Measurements from ENCODE around the gene ECE1.

DNA sequence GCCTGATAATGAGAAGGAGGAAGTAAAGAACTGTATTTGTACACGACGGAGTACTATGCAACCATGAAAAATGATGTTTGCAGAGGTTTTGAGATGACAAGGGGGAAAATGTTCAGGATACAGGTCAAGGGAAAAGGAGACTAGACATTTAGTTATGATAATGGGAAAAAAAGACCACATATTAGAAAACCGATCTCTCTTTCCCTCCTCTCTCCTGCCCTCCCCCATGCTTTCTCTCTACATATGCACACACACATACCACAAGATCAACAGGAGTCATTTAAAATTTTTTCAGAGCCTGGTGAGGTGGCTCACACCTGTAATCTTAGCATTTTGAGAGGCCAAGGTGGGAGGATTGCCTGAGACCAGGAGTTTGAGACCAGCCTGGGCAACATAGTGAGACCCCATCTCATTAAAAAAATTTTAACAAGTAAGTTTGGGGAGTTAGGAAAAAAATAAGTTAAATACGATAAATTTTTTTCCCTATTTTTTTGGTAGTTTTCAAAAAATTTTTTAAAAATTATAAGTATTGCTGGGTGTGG is 44.5 kb downstream of the ECE1 start:
- TF ChIP-seq, protein P1, sequence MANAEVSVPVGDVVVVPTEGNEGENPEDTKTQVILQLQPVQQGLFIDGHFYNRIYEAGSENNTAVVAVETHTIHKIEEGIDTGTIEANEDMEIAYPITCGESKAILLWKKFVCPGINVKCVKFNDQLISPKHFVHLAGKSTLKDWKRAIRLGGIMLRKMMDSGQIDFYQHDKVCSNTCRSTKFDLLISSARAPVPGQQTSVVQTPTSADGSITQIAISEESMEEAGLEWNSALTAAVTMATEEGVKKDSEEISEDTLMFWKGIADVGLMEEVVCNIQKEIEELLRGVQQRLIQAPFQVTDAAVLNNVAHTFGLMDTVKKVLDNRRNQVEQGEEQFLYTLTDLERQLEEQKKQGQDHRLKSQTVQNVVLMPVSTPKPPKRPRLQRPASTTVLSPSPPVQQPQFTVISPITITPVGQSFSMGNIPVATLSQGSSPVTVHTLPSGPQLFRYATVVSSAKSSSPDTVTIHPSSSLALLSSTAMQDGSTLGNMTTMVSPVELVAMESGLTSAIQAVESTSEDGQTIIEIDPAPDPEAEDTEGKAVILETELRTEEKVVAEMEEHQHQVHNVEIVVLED (CRISPR knock-in tag; IDR thresholded peaks at IDR 0.05), result no peak
- no peak for TF ChIP-seq SMAD2 (IDR thresholded peaks at IDR 0.05; ENCODE audit: low read depth, low read length)
- TF ChIP-seq, protein P2, sequence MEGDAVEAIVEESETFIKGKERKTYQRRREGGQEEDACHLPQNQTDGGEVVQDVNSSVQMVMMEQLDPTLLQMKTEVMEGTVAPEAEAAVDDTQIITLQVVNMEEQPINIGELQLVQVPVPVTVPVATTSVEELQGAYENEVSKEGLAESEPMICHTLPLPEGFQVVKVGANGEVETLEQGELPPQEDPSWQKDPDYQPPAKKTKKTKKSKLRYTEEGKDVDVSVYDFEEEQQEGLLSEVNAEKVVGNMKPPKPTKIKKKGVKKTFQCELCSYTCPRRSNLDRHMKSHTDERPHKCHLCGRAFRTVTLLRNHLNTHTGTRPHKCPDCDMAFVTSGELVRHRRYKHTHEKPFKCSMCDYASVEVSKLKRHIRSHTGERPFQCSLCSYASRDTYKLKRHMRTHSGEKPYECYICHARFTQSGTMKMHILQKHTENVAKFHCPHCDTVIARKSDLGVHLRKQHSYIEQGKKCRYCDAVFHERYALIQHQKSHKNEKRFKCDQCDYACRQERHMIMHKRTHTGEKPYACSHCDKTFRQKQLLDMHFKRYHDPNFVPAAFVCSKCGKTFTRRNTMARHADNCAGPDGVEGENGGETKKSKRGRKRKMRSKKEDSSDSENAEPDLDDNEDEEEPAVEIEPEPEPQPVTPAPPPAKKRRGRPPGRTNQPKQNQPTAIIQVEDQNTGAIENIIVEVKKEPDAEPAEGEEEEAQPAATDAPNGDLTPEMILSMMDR (IDR thresholded peaks at IDR 0.05 in 2 of 3, conservative IDR thresholded peaks at IDR 0.05 in 1 of 3; ENCODE audit: insufficient read depth in 2 of 3, low read depth in 1 of 3, low read length in 3 of 3), result no peak
- no peak for TF ChIP-seq ETV5 (CRISPR knock-in tag; IDR thresholded peaks at IDR 0.05; ENCODE audit: low read depth)
- no peak for TF ChIP-seq MYNN (IDR thresholded peaks at IDR 0.05)
- TF ChIP-seq MYNN (CRISPR knock-in tag; IDR thresholded peaks at IDR 0.05), result no peak
- TF ChIP-seq, protein P3, sequence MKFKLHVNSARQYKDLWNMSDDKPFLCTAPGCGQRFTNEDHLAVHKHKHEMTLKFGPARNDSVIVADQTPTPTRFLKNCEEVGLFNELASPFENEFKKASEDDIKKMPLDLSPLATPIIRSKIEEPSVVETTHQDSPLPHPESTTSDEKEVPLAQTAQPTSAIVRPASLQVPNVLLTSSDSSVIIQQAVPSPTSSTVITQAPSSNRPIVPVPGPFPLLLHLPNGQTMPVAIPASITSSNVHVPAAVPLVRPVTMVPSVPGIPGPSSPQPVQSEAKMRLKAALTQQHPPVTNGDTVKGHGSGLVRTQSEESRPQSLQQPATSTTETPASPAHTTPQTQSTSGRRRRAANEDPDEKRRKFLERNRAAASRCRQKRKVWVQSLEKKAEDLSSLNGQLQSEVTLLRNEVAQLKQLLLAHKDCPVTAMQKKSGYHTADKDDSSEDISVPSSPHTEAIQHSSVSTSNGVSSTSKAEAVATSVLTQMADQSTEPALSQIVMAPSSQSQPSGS (CRISPR knock-in tag; IDR thresholded peaks at IDR 0.05), result no peak
- TF ChIP-seq PURB (CRISPR knock-in tag; IDR thresholded peaks at IDR 0.05; ENCODE audit: low read depth), result no peak
- TF ChIP-seq POLR2AphosphoS5 (IDR thresholded peaks at IDR 0.05; ENCODE audit: control insufficient read depth, insufficient read depth, low read depth, low read length), result no peak
- no peak for TF ChIP-seq U2AF2 (optimal IDR thresholded peaks at IDR 0.05; ENCODE audit: low read depth, low read length)
- no peak for TF ChIP-seq MEF2A (IDR thresholded peaks at IDR 0.05; ENCODE audit: control insufficient read depth, low read depth, low read length)
- no peak for TF ChIP-seq ZNF174 (CRISPR knock-in tag; IDR thresholded peaks at IDR 0.05)
- no peak for TF ChIP-seq BRCA1 (IDR thresholded peaks at IDR 0.05)
- no peak for TF ChIP-seq BRCA1 (CRISPR knock-in tag; IDR thresholded peaks at IDR 0.05)
- no peak for TF ChIP-seq KLF10 (CRISPR knock-in tag; IDR thresholded peaks at IDR 0.05)
- TF ChIP-seq CREB1 (IDR thresholded peaks at IDR 0.05), result no peak
- TF ChIP-seq CREB1 (CRISPR knock-in tag; IDR thresholded peaks at IDR 0.05), result no peak
